ENCODE results near the gene EXOC3. TPM values are rescaled to one million over a fixed set of nuclear protein-coding genes. Genes with fewer than 3 reads are reported as not detected.

The EXOC3 gene
- polyA plus RNA-seq, 1 donor from 2014 or later: 27.7 TPM

DNA sequence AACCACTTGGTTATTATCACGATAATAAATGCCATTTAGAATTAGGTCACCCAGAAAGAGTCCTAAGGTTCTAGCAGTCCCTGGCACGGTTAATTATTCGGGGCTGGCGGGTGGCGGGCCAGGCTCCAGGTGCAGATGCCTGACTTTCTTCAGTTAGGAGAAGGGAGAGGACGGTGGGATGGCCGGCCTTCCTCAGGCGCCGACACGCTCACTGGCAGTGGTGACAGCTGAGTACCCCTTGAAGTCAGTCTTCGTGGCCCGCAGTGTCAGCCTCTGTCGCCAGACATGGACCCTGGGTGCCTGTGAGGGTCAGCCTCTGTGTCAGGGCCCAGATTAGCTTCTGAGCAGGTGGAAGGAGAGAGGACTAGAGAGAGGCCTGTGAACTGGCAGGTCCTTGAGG is 21.1 kb upstream of the EXOC3 start:
- no peak overlapping the region for H3K9ac ChIP-seq (ENCODE audit: low read length)
- TF ChIP-seq MXI1 (conservative IDR thresholded peaks at IDR 0.05; ENCODE audit: poor library complexity, severe bottlenecking) (no peak), TAF1 (IDR thresholded peaks at IDR 0.05; ENCODE audit: low read depth) (no peak)
- TF ChIP-seq, protein P1, sequence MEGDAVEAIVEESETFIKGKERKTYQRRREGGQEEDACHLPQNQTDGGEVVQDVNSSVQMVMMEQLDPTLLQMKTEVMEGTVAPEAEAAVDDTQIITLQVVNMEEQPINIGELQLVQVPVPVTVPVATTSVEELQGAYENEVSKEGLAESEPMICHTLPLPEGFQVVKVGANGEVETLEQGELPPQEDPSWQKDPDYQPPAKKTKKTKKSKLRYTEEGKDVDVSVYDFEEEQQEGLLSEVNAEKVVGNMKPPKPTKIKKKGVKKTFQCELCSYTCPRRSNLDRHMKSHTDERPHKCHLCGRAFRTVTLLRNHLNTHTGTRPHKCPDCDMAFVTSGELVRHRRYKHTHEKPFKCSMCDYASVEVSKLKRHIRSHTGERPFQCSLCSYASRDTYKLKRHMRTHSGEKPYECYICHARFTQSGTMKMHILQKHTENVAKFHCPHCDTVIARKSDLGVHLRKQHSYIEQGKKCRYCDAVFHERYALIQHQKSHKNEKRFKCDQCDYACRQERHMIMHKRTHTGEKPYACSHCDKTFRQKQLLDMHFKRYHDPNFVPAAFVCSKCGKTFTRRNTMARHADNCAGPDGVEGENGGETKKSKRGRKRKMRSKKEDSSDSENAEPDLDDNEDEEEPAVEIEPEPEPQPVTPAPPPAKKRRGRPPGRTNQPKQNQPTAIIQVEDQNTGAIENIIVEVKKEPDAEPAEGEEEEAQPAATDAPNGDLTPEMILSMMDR (IDR thresholded peaks at IDR 0.05; ENCODE audit: poor library complexity, severe bottlenecking): no peak
- no peaks in the 10 kb centered on the region for H3F3A ChIP-seq (ENCODE audit: insufficient read depth, low read length, poor library complexity, severe bottlenecking)
- H3K9me3 ChIP-seq (ENCODE audit: low read length): no peaks in the 10 kb centered on the region
- H2AFZ ChIP-seq (ENCODE audit: low read depth, low read length): no peak overlapping the region
- H3K9me2 ChIP-seq (ENCODE audit: insufficient read depth, low read length): no peaks in the 10 kb centered on the region
- H3K4me2 ChIP-seq (ENCODE audit: low read length): no peak overlapping the region
- H3K36me3 ChIP-seq (ENCODE audit: insufficient read depth, low read length): no peaks in the 10 kb centered on the region
- no peaks in the 10 kb centered on the region for H3K27me3 ChIP-seq (ENCODE audit: insufficient read depth, low read depth, low read length)
- no peak overlapping the region for H3K27ac ChIP-seq (ENCODE audit: low read length)
- H4K20me1 ChIP-seq (ENCODE audit: insufficient read depth): no peaks in the 10 kb centered on the region
- H3K79me2 ChIP-seq (replicated peaks; ENCODE audit: insufficient read depth, low read length): no peaks in the 10 kb centered on the region
- H3K4me3 ChIP-seq (ENCODE audit: low read length): no peak overlapping the region

DNA sequence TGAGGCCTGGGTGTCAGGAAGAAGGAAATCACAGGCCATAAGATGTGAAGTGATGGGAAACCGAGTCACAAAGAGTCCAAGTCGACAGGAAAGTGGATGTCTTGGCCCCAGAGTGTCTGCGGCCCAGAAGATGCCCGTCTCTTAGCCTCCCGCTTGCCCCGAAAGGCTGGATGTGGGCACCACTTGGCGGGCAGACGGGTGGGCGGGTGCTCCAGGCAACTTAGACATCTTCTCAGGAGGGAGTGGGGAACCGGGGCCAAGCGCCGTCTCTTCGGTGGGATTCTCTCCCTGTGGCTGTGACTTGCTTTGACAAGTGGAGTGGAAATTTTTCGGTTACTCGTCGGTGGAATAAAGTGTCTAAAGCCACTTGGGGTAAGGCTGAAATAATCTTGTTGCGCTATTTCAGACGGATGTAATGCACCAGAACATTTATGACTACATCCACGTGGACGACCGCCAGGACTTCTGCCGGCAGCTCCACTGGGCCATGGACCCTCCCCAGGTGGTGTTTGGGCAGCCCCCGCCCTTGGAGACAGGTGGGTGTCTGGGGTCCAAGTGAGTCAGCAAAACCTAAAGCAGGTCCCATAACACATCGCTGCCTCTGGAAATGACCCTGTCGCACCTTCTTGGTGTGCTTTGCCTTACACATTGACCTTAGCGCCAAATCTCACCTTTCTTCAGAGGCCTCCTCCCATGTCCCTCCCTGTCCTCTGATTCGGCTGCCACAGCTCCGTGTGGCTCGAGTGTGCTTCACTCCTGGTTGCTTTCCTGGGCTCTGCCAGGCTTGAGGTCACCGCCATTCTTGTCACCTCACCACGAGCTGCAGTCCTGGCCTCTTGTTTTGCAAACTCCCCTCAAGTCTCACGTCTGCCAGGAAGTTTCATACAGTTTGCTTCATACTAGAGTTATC is 20.4 kb upstream of the EXOC3 start:
- Histone ChIP-seq H3K9me2 (ENCODE audit: insufficient read depth, low read length) (no peaks in the 10 kb centered on the region), H3K79me2 (replicated peaks; ENCODE audit: insufficient read depth, low read length) (no peaks in the 10 kb centered on the region), H2AFZ (ENCODE audit: low read depth, low read length) (no peak overlapping the region), H3K9ac (ENCODE audit: low read length) (no peak overlapping the region), H3K9me3 (ENCODE audit: low read length) (no peaks in the 10 kb centered on the region), H3K27me3 (ENCODE audit: insufficient read depth, low read depth, low read length) (no peaks in the 10 kb centered on the region), H4K20me1 (ENCODE audit: insufficient read depth) (no peaks in the 10 kb centered on the region), H3K36me3 (ENCODE audit: insufficient read depth, low read length) (no peaks in the 10 kb centered on the region), H3K27ac (ENCODE audit: low read length) (no peak overlapping the region), H3F3A (ENCODE audit: insufficient read depth, low read length, poor library complexity, severe bottlenecking) (no peaks in the 10 kb centered on the region), H3K4me3 (ENCODE audit: low read length) (no peak overlapping the region), H3K4me2 (ENCODE audit: low read length) (no peak overlapping the region)
- TF ChIP-seq SMC3 (conservative IDR thresholded peaks at IDR 0.05; ENCODE audit: poor library complexity): no peak
- no peak for TF ChIP-seq EP300 (conservative IDR thresholded peaks at IDR 0.05; ENCODE audit: poor library complexity, severe bottlenecking)
- no peak for TF ChIP-seq TAF1 (IDR thresholded peaks at IDR 0.05; ENCODE audit: low read depth)
- no peak for TF ChIP-seq RAD21 (conservative IDR thresholded peaks at IDR 0.05)
- TF ChIP-seq EZH2 (IDR thresholded peaks at IDR 0.05; ENCODE audit: borderline replicate concordance, insufficient read depth, low read length, poor library complexity, severe bottlenecking): no peak
- no peak for TF ChIP-seq MXI1 (conservative IDR thresholded peaks at IDR 0.05; ENCODE audit: poor library complexity, severe bottlenecking)
- TF ChIP-seq, protein P1 (IDR thresholded peaks at IDR 0.05; ENCODE audit: poor library complexity, severe bottlenecking): no peak

DNA sequence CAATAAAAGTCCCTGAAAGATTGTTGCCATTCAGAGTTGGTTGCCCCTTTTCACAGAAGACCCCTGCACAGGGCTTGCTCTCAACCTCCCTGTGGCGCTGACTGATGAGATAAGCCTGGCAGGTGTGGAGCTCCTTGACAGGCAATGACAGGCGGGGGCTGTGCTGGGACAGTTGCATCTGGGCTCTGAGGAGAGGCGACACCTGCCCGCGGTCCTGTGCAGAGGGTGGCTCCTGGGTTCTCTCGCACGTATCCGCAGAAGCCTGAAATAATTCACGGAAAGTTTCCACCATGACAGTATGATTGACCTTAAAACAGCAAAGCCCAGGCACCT is 19.8 kb upstream of the EXOC3 start:
- H3K9me3 ChIP-seq (ENCODE audit: low read length): no peaks in the 10 kb centered on the region
- H3K9me2 ChIP-seq (ENCODE audit: insufficient read depth, low read length): no peaks in the 10 kb centered on the region
- H3K4me2 ChIP-seq (ENCODE audit: low read length): no peak overlapping the region
- no peaks in the 10 kb centered on the region for H4K20me1 ChIP-seq (ENCODE audit: insufficient read depth)
- H3K79me2 ChIP-seq (replicated peaks; ENCODE audit: insufficient read depth, low read length): no peaks in the 10 kb centered on the region
- TF ChIP-seq EZH2 (IDR thresholded peaks at IDR 0.05; ENCODE audit: borderline replicate concordance, insufficient read depth, low read length, poor library complexity, severe bottlenecking) (no peak), SMC3 (conservative IDR thresholded peaks at IDR 0.05; ENCODE audit: poor library complexity) (no peak), RAD21 (conservative IDR thresholded peaks at IDR 0.05) (no peak), TAF1 (IDR thresholded peaks at IDR 0.05; ENCODE audit: low read depth) (no peak), MXI1 (conservative IDR thresholded peaks at IDR 0.05; ENCODE audit: poor library complexity, severe bottlenecking) (no peak), POLR2AphosphoS5 (IDR thresholded peaks at IDR 0.05) (no peak), EP300 (conservative IDR thresholded peaks at IDR 0.05; ENCODE audit: poor library complexity, severe bottlenecking) (no peak)
- TF ChIP-seq, protein P1 (IDR thresholded peaks at IDR 0.05; ENCODE audit: poor library complexity, severe bottlenecking): no peak
- TF ChIP-seq, protein P2, sequence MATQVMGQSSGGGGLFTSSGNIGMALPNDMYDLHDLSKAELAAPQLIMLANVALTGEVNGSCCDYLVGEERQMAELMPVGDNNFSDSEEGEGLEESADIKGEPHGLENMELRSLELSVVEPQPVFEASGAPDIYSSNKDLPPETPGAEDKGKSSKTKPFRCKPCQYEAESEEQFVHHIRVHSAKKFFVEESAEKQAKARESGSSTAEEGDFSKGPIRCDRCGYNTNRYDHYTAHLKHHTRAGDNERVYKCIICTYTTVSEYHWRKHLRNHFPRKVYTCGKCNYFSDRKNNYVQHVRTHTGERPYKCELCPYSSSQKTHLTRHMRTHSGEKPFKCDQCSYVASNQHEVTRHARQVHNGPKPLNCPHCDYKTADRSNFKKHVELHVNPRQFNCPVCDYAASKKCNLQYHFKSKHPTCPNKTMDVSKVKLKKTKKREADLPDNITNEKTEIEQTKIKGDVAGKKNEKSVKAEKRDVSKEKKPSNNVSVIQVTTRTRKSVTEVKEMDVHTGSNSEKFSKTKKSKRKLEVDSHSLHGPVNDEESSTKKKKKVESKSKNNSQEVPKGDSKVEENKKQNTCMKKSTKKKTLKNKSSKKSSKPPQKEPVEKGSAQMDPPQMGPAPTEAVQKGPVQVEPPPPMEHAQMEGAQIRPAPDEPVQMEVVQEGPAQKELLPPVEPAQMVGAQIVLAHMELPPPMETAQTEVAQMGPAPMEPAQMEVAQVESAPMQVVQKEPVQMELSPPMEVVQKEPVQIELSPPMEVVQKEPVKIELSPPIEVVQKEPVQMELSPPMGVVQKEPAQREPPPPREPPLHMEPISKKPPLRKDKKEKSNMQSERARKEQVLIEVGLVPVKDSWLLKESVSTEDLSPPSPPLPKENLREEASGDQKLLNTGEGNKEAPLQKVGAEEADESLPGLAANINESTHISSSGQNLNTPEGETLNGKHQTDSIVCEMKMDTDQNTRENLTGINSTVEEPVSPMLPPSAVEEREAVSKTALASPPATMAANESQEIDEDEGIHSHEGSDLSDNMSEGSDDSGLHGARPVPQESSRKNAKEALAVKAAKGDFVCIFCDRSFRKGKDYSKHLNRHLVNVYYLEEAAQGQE (IDR thresholded peaks at IDR 0.05; ENCODE audit: borderline replicate concordance): no peak
- no peaks in the 10 kb centered on the region for H3K36me3 ChIP-seq (ENCODE audit: insufficient read depth, low read length)
- no peak overlapping the region for H3K27ac ChIP-seq (ENCODE audit: low read length)
- no peak overlapping the region for H3K9ac ChIP-seq (ENCODE audit: low read length)
- H2AFZ ChIP-seq (ENCODE audit: low read depth, low read length): no peak overlapping the region
- no peaks in the 10 kb centered on the region for H3K27me3 ChIP-seq (ENCODE audit: insufficient read depth, low read depth, low read length)
- H3F3A ChIP-seq (ENCODE audit: insufficient read depth, low read length, poor library complexity, severe bottlenecking): no peaks in the 10 kb centered on the region
- no peak overlapping the region for H3K4me3 ChIP-seq (ENCODE audit: low read length)

Measured in neural cell (in vitro differentiated cells).